Peyer's patch (tissue), 4 donors: ENCODE data around the gene RFFL. TPM values are rescaled to one million over a fixed set of nuclear protein-coding genes. Genes with fewer than 3 reads are reported as not detected.

Experiments used
- DNase-seq, 3 donors: peaks; one replicate each; pipeline ENCODE4 v3.0.0-alpha.2; 2017 to 2019
- H3K27ac ChIP-seq, 4 donors: fragments of 200-600 bp; sonication (generic); one replicate each; pipeline ENCODE4 v1.5.1; 2016 to 2019
- H3K27me3 ChIP-seq, 2 donors: fragments of 200-600 bp; sonication (generic); one replicate each; pipeline ENCODE4 v1.5.1; 2019
- H3K36me3 ChIP-seq, 3 donors: fragments of 200-600 bp; sonication (generic); one replicate each; pipeline ENCODE4 v1.5.1; 2016 to 2019
- H3K4me1 ChIP-seq, 4 donors: fragments of 200-600 bp; sonication (generic); one replicate each; pipeline ENCODE4 v1.5.1; 2016 to 2019
- H3K4me3 ChIP-seq, 4 donors: fragments of 200-600 bp; sonication (generic); 1 replicate in 3 of 4; 2 replicates in 1 of 4; pipeline ENCODE4 v1.5.1; 2016 to 2019; ENCODE audit warnings: mild to moderate bottlenecking in 1 of 4
- H3K9me3 ChIP-seq, 4 donors: fragments of 200-600 bp; sonication (generic); one replicate each; pipeline ENCODE4 v1.5.1; 2016 to 2019; ENCODE audit warnings: mild to moderate bottlenecking in 1 of 4
- POLR2A ChIP-seq, 2 donors: fragments of 450-650 bp; IDR thresholded peaks; one replicate each; pipeline ENCODE4 v1.5.1; 2017; ENCODE audit warnings: antibody characterized with exemption in 2 of 2, mild to moderate bottlenecking in 2 of 2, moderate library complexity in 2 of 2
- total RNA-seq, 4 donors: library from RNA; depleted of rRNA; stranded (reverse); fragments of >200 nt; gene quantifications; one replicate each; pipeline ENCODE4 v1.1.0, GENCODE V29; 2016
- TF ChIP-seq, protein P1 (sequence below), 6 experiments: fragments of 450-650 bp in 4 of 6; fragments of 200-600 bp in 2 of 6; sonication (generic) in 1 of 6; IDR thresholded peaks; one replicate each; pipeline ENCODE4 v1.5.1; 2017 to 2019; ENCODE audit warnings: antibody characterized with exemption in 6 of 6, mild to moderate bottlenecking in 3 of 6, moderate library complexity in 1 of 6

RFFL gene
- total RNA-seq, 4 donors from 2014 or later, result 33.0 to 76.7 (median 43.0) TPM

DNA sequence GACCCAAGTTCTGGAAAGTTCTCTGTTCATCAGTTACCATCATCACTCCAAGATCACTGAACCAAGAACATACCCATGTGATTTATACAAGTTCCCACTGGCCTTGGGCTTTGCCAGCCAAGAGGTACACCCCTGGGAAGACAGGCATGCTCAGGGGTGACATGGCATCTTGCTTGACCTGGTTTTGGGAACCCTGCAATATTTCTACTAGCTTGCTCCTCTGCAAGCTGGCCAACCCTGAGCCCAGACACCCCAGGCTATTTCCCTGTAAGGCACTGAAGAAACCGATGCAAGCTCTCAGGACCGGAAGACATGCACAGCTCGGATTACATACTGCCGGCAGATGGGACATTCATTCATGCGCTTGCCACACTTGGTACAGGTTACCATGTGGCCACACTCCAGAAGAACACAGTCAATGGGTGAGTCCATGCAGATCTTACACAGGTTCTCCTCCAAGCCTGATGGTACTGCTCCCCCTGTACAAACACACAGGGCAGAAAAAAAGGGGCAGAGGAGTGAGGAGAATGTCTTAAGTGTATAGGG, 51.8 kb downstream of the RFFL start:
- Histone ChIP-seq H3K27ac (no peak overlapping the region), H3K9me3 (no peaks in the 10 kb centered on the region), H3K4me3 (no peak overlapping the region), H3K27me3 (no peaks in the 10 kb centered on the region), H3K36me3 (peaks cover 0 to 81% (median 0%) of the 10 kb centered on the region in 3 donors), H3K4me1 (no peaks in the 10 kb centered on the region)
- TF ChIP-seq, protein P1, sequence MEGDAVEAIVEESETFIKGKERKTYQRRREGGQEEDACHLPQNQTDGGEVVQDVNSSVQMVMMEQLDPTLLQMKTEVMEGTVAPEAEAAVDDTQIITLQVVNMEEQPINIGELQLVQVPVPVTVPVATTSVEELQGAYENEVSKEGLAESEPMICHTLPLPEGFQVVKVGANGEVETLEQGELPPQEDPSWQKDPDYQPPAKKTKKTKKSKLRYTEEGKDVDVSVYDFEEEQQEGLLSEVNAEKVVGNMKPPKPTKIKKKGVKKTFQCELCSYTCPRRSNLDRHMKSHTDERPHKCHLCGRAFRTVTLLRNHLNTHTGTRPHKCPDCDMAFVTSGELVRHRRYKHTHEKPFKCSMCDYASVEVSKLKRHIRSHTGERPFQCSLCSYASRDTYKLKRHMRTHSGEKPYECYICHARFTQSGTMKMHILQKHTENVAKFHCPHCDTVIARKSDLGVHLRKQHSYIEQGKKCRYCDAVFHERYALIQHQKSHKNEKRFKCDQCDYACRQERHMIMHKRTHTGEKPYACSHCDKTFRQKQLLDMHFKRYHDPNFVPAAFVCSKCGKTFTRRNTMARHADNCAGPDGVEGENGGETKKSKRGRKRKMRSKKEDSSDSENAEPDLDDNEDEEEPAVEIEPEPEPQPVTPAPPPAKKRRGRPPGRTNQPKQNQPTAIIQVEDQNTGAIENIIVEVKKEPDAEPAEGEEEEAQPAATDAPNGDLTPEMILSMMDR (IDR thresholded peaks at IDR 0.05), result no peak
- no peak for TF ChIP-seq POLR2A (IDR thresholded peaks at IDR 0.05)
- no peak for DNase-seq

DNA sequence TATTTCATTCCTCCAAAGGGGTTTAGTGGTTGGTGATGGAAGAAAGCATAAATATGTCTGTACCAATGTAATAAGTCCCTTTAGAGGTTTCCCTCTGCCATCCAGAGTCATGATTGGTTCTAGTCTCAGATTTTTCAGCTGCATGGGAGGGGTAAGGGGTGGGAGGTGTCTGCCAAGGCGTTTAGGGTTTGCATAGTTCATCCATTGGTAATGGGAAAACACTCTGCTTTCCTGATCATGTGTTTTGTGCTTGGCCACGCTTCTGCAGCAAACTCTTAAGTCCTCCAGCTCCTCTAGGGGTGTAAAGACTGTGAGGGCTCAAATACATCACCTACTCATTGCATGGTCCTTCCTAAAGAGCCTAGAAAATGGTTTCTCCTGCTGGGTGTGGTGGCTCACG, 53.4 kb downstream of the RFFL start:
- Histone ChIP-seq H3K4me1 (no peaks in the 10 kb centered on the region), H3K9me3 (no peaks in the 10 kb centered on the region), H3K27me3 (no peaks in the 10 kb centered on the region), H3K27ac (no peak overlapping the region), H3K36me3 (peaks cover 0 to 71% (median 0%) of the 10 kb centered on the region in 3 donors), H3K4me3 (no peak overlapping the region)
- TF ChIP-seq POLR2A (IDR thresholded peaks at IDR 0.05), result no peak
- TF ChIP-seq, protein P1 (IDR thresholded peaks at IDR 0.05), result no peak
- no peak for DNase-seq

DNA sequence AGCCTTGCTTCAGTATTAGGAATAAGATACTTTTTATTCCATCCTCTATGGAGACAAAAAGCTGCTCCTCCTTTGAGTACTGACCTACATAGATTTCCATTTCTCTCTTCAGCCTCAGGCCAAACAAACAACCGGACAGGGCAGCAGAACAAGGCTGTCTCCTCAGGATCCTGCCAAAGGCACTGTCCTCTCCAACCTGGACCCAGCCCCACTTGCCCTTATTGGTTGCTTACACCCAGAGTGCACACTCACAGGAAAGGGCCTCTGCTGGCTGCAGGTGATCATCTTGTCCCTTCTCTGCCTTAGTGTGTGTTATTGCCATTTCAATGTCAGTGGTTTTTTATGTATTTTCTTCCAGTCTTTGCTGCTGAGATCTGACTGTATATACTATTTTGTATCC, 56.5 kb downstream of the RFFL start:
- no peaks in the 10 kb centered on the region for H3K4me1 ChIP-seq
- DNase-seq, result no peak
- no peaks in the 10 kb centered on the region for H3K9me3 ChIP-seq
- no peak overlapping the region for H3K4me3 ChIP-seq
- TF ChIP-seq, protein P1 (IDR thresholded peaks at IDR 0.05), result no peak
- TF ChIP-seq POLR2A (IDR thresholded peaks at IDR 0.05), result no peak
- no peaks in the 10 kb centered on the region for H3K27me3 ChIP-seq
- peaks cover 0 to 60% (median 0%) of the 10 kb centered on the region in 3 donors for H3K36me3 ChIP-seq
- H3K27ac ChIP-seq, result no peak overlapping the region

DNA sequence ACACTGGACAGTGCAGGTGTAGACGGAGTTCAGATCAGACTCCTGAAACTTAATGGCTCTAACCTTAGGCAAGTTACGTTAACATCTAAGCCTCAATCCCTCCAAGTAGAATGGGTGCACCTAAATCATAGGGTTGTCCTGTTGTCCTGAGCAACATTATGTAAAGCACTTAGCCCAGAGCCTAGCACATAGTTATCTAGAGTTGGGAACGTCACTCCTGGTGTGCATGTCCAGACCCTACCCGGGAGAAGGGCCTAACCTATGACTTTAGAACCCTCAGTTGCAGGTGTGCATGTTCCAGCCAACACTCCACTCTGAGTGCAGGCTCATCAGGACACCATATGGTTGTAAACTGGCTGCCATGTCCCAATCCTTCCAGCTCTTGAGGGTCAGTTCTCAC, 57.2 kb downstream of the RFFL start:
- Histone ChIP-seq H3K9me3 (no peaks in the 10 kb centered on the region), H3K4me3 (no peak overlapping the region), H3K4me1 (peaks cover 0 to 4% (median 0%) of the 10 kb centered on the region in 4 donors), H3K27me3 (no peaks in the 10 kb centered on the region), H3K27ac (no peak overlapping the region), H3K36me3 (peaks cover 0 to 59% (median 0%) of the 10 kb centered on the region in 3 donors)
- DNase-seq, result no peak
- TF ChIP-seq, protein P1 (IDR thresholded peaks at IDR 0.05), result no peak
- TF ChIP-seq POLR2A (IDR thresholded peaks at IDR 0.05), result no peak

DNA sequence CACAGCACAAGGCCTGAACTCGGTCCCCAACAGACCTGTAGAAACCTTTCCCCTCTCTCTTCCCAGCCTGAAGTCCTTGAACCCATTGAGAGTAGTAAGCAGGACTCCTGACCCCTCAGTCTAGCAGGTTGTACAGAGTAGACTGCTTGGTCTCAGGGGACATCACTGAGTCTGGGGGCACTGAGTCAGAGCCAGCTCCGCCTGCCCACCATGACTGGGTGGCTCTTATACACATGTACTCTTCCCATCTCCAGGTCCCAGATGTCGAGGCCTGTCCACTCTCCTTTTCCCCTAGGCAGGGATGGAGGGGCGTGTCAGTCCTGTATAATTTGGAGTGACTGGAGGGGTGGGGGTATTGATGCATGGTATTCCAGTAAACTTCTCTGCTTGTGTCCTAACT, 59.7 kb downstream of the RFFL start:
- no peaks in the 10 kb centered on the region for H3K9me3 ChIP-seq
- peaks cover 0 to 4% (median 0%) of the 10 kb centered on the region in 4 donors for H3K4me1 ChIP-seq
- H3K36me3 ChIP-seq, result peaks cover 0 to 48% (median 0%) of the 10 kb centered on the region in 3 donors
- no peak for TF ChIP-seq POLR2A (IDR thresholded peaks at IDR 0.05)
- TF ChIP-seq, protein P1 (IDR thresholded peaks at IDR 0.05), result no peak
- no peak overlapping the region for H3K4me3 ChIP-seq
- no peak overlapping the region for H3K27ac ChIP-seq
- no peaks in the 10 kb centered on the region for H3K27me3 ChIP-seq
- DNase-seq, result no peak
